GM12873 (cell line): ENCODE results near the gene LRMDA.

Experiments used
- CTCF ChIP-seq: IDR thresholded peaks from 2 replicates; pipeline ENCODE4 v1.5.1; 2012; ENCODE audit warnings: low read depth, mild to moderate bottlenecking, moderate library complexity, low read length, control low read depth; ENCODE audit not compliant: insufficient read depth; ENCODE audit errors: missing control alignments

Gene LRMDA

GRCh38 chr10:75487087-75487754, 55.8 kb downstream of the LRMDA start:
- TF ChIP-seq CTCF: no peak

GRCh38 chr10:75487755-75488125, 56.3 kb downstream of the LRMDA start:
- TF ChIP-seq CTCF: no peak

GRCh38 chr10:75492173-75492925, 60.9 kb downstream of the LRMDA start:
- TF ChIP-seq CTCF: no peak

GRCh38 chr10:75493464-75493863, 62.0 kb downstream of the LRMDA start:
- TF ChIP-seq CTCF: no peak

GRCh38 chr10:75495434-75496190, 64.2 kb downstream of the LRMDA start:
- TF ChIP-seq CTCF: no peak

- no peak for TF ChIP-seq CTCF
Observed at GRCh38 chr10:75496191-75496567, 64.8 kb downstream of the LRMDA start.
